Activated T-cell treated with anti-CD3 and anti-CD28 coated beads, Interleukin-2, amount 50 U/mL, for 4 hours (primary cell): ENCODE data around the gene SMYD3. TPM values are rescaled to one million over a fixed set of nuclear protein-coding genes. Genes with fewer than 3 reads are reported as not detected.
"Not testable (repeated sequence)": the region's sequence is repeated elsewhere in the genome, so short reads cannot be mapped to it uniquely, and the experiment has no call there.

Source experiments
- ATAC-seq, 2 donors: fragments of 200-7000 bp; cut with Tn5 transposase; one replicate each; pipeline ENCODE4 v1.10.0; 2021
- DNase-seq: peaks from one replicate; pipeline ENCODE4 v3.0.0-alpha.2; 2020
- H3K27me3 Mint-ChIP-seq: one replicate; pipeline ENCODE4 v1.8.0; 2021; ENCODE audit warnings: low read depth, mixed read lengths
- H3K36me3 Mint-ChIP-seq: one replicate; pipeline ENCODE4 v1.8.0; 2022; ENCODE audit warnings: mixed read lengths; ENCODE audit not compliant: insufficient read depth
- H3K4me1 Mint-ChIP-seq: one replicate; pipeline ENCODE4 v1.8.0; 2021; ENCODE audit warnings: low read depth, mixed read lengths
- H3K4me3 Mint-ChIP-seq: one replicate; pipeline ENCODE4 v1.8.0; 2021; ENCODE audit warnings: mild to moderate bottlenecking, moderate library complexity, mixed read lengths
- H3K9me3 Mint-ChIP-seq: one replicate; pipeline ENCODE4 v1.8.0; 2021; ENCODE audit warnings: mixed read lengths
- total RNA-seq, 3 donors: library from RNA; stranded (reverse); gene quantifications; one replicate each; pipeline ENCODE4 v1.2.1, GENCODE V29; 2021

Gene SMYD3
- total RNA-seq, 3 donors from 2014 or later: 10.7 to 13.0 (median 11.9) TPM

GRCh38 chr1:246357014-246357598 lies 150.0 kb downstream of the SMYD3 start:
- not testable (repeated sequence) for H3K4me3 Mint-ChIP-seq, ATAC-seq, DNase-seq, H3K4me1 Mint-ChIP-seq, H3K27me3 Mint-ChIP-seq
- peaks cover 26% of the 10 kb centered on the region for H3K36me3 Mint-ChIP-seq
- peaks cover 41% of the 10 kb centered on the region for H3K9me3 Mint-ChIP-seq

GRCh38 chr1:246355411-246356230 lies 151.5 kb downstream of the SMYD3 start:
- Mint-ChIP-seq H3K36me3 (peaks cover 26% of the 10 kb centered on the region), H3K9me3 (peaks cover 37% of the 10 kb centered on the region)
- no peak for DNase-seq

GRCh38 chr1:246351721-246352120 lies 155.4 kb downstream of the SMYD3 start:
- Mint-ChIP-seq H3K9me3 (peaks cover 7% of the 10 kb centered on the region), H3K27me3 (no peaks in the 10 kb centered on the region), H3K36me3 (peaks cover 33% of the 10 kb centered on the region), H3K4me3 (no peak overlapping the region), H3K4me1 (no peaks in the 10 kb centered on the region)
- ATAC-seq: no peak
- no peak for DNase-seq

More at GRCh38 chr1:246355411-246356230, 151.5 kb downstream of the SMYD3 start:
- Mint-ChIP-seq H3K4me1 (no peaks in the 10 kb centered on the region), H3K4me3 (no peak overlapping the region), H3K27me3 (no peaks in the 10 kb centered on the region)
- ATAC-seq: no peak

DNA sequence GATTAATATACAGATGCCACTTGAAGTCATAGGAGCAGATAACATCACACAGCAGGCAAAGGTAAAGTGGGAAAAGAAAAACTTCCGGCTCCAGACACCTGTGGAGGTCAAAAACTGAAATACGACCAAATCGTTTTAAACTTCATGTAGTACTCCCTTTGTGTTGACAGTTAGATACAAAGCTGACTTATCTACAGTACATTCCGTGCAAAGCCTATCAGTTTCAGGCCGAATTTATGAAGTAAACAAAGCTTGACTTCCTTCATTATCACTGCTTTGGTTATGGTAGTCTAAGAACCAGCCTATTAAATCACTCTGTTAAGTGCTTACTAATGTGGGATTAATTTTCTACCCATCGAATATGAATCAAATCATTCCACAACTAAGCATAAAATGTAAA lies 156.3 kb downstream of the SMYD3 start:
- ATAC-seq (no peak), DNase-seq (no peak)
- Mint-ChIP-seq H3K4me3 (no peak overlapping the region), H3K9me3 (no peaks in the 10 kb centered on the region), H3K4me1 (no peaks in the 10 kb centered on the region), H3K27me3 (no peaks in the 10 kb centered on the region), H3K36me3 (peaks cover 34% of the 10 kb centered on the region)

GRCh38 chr1:246343937-246344336 lies 163.1 kb downstream of the SMYD3 start:
- H3K36me3 Mint-ChIP-seq: peaks cover 30% of the 10 kb centered on the region
- H3K27me3 Mint-ChIP-seq: no peaks in the 10 kb centered on the region
- ATAC-seq (no peak), DNase-seq (no peak)
- H3K4me1 Mint-ChIP-seq: peaks cover 7% of the 10 kb centered on the region
- H3K4me3 Mint-ChIP-seq: no peak overlapping the region
- peaks cover 9% of the 10 kb centered on the region for H3K9me3 Mint-ChIP-seq

DNA sequence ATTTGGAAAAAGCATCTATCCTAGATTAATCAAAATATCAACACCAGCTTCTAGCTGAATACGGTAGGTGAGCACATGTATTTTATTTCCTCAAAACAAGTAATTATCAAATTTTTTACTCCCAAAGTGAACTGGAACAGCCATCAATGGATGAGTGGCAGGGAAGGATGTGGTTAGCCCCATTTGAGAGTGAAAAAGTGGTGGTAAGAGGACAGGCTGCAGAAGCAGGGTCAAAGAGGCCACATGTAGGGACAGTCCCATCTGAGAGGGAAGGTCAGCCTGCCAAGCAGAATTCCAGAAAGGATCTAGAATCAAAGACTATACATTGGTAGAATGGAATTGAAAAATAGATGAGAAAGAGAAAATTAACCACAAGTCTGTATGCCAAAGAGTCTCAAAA lies 163.8 kb downstream of the SMYD3 start:
- H3K4me1 Mint-ChIP-seq: peaks cover 13% of the 10 kb centered on the region
- H3K9me3 Mint-ChIP-seq: peaks cover 9% of the 10 kb centered on the region
- no peak overlapping the region for H3K4me3 Mint-ChIP-seq
- no peak for DNase-seq
- H3K27me3 Mint-ChIP-seq: no peaks in the 10 kb centered on the region
- H3K36me3 Mint-ChIP-seq: peaks cover 28% of the 10 kb centered on the region
- ATAC-seq: no peak

DNA sequence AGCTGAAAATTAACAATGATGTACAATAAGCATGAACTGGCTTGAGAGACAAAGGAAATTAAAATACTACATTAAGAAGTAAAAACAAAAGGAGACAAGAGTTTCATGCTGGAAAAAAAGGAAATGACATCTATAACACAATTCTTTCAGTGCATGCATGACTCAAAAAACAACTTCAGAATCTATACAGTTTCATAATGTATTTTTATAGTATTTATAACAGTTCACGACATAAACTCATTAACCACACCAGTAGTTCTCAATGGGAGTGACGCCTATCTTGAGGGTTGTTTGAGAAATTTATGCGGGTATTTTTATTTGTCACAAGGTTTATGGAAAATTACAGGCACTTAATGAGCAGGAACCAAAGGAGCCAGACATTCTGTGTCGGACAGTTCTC lies 168.5 kb downstream of the SMYD3 start:
- H3K4me3 Mint-ChIP-seq: no peak overlapping the region
- no peaks in the 10 kb centered on the region for H3K27me3 Mint-ChIP-seq
- H3K4me1 Mint-ChIP-seq: peaks cover 17% of the 10 kb centered on the region
- DNase-seq (no peak), ATAC-seq (peak; percentile 60 to 66)
- peaks cover 5% of the 10 kb centered on the region for H3K9me3 Mint-ChIP-seq
- peaks cover 20% of the 10 kb centered on the region for H3K36me3 Mint-ChIP-seq

DNA sequence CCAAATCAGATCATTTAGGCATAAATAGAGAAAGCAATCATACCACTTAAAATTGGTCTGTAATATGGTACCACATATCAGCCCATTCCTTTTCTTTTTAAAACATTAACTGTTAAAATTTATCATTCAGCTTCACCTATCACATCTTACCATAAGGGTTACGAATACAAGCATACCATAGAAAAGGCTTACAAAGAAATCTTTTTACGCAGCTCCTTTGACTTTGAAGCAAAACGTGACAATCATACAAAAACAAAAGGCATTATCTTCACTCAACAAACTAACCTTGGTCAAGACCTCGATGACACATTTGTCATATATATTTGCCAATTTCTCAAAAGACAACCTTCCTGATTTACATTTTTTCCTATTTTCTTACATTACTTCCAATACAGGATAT lies 169.0 kb downstream of the SMYD3 start:
- Mint-ChIP-seq H3K4me3 (no peak overlapping the region), H3K27me3 (no peaks in the 10 kb centered on the region), H3K36me3 (peaks cover 24% of the 10 kb centered on the region), H3K9me3 (peaks cover 5% of the 10 kb centered on the region), H3K4me1 (peaks cover 17% of the 10 kb centered on the region)
- DNase-seq (no peak), ATAC-seq (no peak)

DNA sequence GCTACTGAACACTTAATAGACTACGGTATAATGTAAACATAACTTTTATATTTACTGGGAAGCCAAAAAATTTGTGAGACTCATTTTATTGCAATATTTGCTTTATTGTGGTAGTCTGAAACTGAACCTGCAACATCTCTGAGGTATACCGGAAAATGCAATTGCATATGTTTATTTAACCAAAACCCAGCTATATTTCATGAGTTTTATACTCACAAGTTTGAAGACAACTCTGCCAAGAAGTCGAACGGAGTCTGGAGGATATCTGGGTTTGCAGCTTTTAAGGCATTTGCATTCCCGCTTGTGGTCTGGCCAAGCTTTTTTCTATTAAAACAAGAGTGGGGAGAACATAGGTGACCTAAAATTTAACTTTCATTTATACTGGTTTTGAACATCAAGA lies 171.9 kb downstream of the SMYD3 start:
- no peak overlapping the region for H3K4me3 Mint-ChIP-seq
- DNase-seq: no peak
- ATAC-seq: no peak
- peaks cover 34% of the 10 kb centered on the region for H3K4me1 Mint-ChIP-seq
- H3K9me3 Mint-ChIP-seq: peaks cover 5% of the 10 kb centered on the region
- H3K27me3 Mint-ChIP-seq: no peaks in the 10 kb centered on the region
- H3K36me3 Mint-ChIP-seq: peaks cover 41% of the 10 kb centered on the region

GRCh38 chr1:246333855-246334254 lies 173.2 kb downstream of the SMYD3 start:
- peaks cover 45% of the 10 kb centered on the region for H3K36me3 Mint-ChIP-seq
- peaks cover 40% of the 10 kb centered on the region for H3K4me1 Mint-ChIP-seq
- no peak overlapping the region for H3K4me3 Mint-ChIP-seq
- DNase-seq (no peak), ATAC-seq (no peak)
- H3K27me3 Mint-ChIP-seq: no peaks in the 10 kb centered on the region
- H3K9me3 Mint-ChIP-seq: peaks cover 11% of the 10 kb centered on the region

DNA sequence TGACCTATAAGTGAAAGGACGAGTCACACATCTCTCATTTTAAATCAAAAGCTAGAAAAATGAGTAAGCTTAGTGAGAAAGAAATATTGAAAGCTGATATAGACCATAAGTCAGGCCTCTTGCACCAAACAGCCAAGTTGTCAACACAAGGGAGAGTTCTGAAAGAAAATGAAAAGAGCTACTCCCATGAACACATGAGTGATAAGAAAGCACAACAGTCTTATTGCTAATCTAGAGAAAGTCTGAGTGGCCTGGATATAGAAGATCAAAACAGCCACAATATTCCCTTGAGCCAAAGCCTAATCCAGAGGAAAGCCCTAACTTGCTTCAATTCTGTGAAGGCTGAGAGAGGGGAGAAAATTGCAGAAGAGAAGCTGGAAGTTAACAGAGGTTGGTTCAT lies 175.0 kb downstream of the SMYD3 start:
- peaks cover 31% of the 10 kb centered on the region for H3K4me1 Mint-ChIP-seq
- no peaks in the 10 kb centered on the region for H3K27me3 Mint-ChIP-seq
- H3K36me3 Mint-ChIP-seq: peaks cover 53% of the 10 kb centered on the region
- H3K9me3 Mint-ChIP-seq: peaks cover 11% of the 10 kb centered on the region
- H3K4me3 Mint-ChIP-seq: no peak overlapping the region
- no peak for DNase-seq
- peak; percentile 61 to 73 for ATAC-seq

GRCh38 chr1:246329900-246330299 lies 177.2 kb downstream of the SMYD3 start:
- ATAC-seq: peak; percentile 90 to 93
- peaks cover 11% of the 10 kb centered on the region for H3K9me3 Mint-ChIP-seq
- peaks cover 31% of the 10 kb centered on the region for H3K4me1 Mint-ChIP-seq
- H3K36me3 Mint-ChIP-seq: peaks cover 49% of the 10 kb centered on the region
- no peak for DNase-seq
- H3K4me3 Mint-ChIP-seq: no peak overlapping the region
- H3K27me3 Mint-ChIP-seq: no peaks in the 10 kb centered on the region

- not testable (repeated sequence) for H3K9me3 Mint-ChIP-seq, DNase-seq, H3K27me3 Mint-ChIP-seq, H3K4me3 Mint-ChIP-seq, ATAC-seq
- Mint-ChIP-seq H3K36me3 (peaks cover 46% of the 10 kb centered on the region), H3K4me1 (peaks cover 31% of the 10 kb centered on the region)
These were observed 177.8 kb downstream of the SMYD3 start for GRCh38 chr1:246329292-246329691.

DNA sequence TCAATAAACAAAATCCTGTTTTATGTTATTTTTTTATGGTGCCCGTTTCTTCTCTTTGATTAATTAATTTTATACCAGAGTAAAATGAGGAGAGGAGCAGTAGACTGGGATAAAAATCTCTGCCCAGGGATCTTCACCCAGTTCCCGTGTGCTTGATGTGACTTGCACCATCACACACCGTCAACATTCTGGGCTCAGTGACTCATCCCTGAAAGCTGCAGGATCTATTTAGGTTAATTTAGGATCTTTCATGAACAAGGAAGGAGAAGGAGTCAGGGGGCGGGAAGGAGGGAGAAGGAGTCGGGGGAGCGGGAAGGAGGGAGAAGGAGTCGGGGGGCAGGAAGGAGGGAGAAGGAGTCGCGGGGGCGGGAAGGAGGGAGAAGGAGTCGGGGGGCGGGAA lies 182.4 kb downstream of the SMYD3 start:
- Mint-ChIP-seq H3K4me1 (peaks cover 3% of the 10 kb centered on the region), H3K27me3 (no peaks in the 10 kb centered on the region), H3K9me3 (peaks cover 1% of the 10 kb centered on the region), H3K36me3 (peaks cover 18% of the 10 kb centered on the region), H3K4me3 (no peak overlapping the region)
- no peak for ATAC-seq
- no peak for DNase-seq

DNA sequence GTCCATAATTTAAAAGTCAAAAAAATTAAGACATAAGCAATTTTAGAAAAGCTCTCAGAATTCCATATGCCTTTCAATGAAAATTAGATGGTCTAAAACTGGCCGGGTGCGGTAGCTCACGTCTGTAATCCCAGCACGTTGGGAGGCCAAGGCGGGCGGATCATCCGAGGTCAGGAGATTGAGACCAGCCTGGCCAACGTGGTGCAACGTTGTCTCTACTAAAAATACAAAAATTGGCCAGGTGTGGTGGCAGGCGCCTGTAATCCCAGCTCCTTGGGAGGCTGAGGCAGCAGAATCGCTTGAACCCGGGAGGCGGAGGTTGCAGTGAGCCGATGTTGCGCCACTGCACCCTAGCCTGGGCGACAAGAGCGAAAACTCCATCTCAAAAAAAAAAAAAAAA lies 183.0 kb downstream of the SMYD3 start:
- not testable (repeated sequence) for H3K27me3 Mint-ChIP-seq, H3K4me1 Mint-ChIP-seq, DNase-seq, H3K9me3 Mint-ChIP-seq, H3K4me3 Mint-ChIP-seq, ATAC-seq
- H3K36me3 Mint-ChIP-seq: peaks cover 20% of the 10 kb centered on the region
